Keratinocyte (primary cell): ENCODE measurements around the gene NOS1AP. TPM values are rescaled to one million over a fixed set of nuclear protein-coding genes. Genes with fewer than 3 reads are reported as not detected.

Source experiments
- DNase-seq: peaks from one replicate; pipeline ENCODE4 v3.0.0-alpha.2; 2011; ENCODE audit warnings: low read depth, missing footprints, low spot score
- FAIRE-seq: peaks from 2 replicates; lab custom pipeline; 2011; peaks lifted over from hg19 to GRCh38; lab: Jason Lieb, UNC
- H2AFZ ChIP-seq: 2 replicates; pipeline ENCODE4 v1.6.0; 2012; ENCODE audit warnings: low read length, control low read depth, inconsistent platforms; ENCODE audit not compliant: control insufficient read depth
- H3K27ac ChIP-seq: 2 replicates; pipeline ENCODE4 v1.5.1; 2011; ENCODE audit warnings: low read length; ENCODE audit not compliant: control insufficient read depth, insufficient read depth
- H3K27me3 ChIP-seq: 3 replicates; pipeline ENCODE4 v1.6.0; 2011; ENCODE audit warnings: low read length; ENCODE audit not compliant: control insufficient read depth, insufficient read depth; ENCODE audit errors: extremely low read depth
- H3K36me3 ChIP-seq, 2 experiments: 2 replicates in 1 of 2; 3 replicates in 1 of 2; pipeline ENCODE4 v1.5.1; 2011; ENCODE audit warnings: low read length in 2 of 2, mild to moderate bottlenecking in 1 of 2; ENCODE audit not compliant: control insufficient read depth in 2 of 2, insufficient read depth in 2 of 2; ENCODE audit errors: extremely low read depth in 1 of 2
- H3K4me1 ChIP-seq: 3 replicates; pipeline ENCODE4 v1.5.1; 2011; ENCODE audit warnings: low read length; ENCODE audit not compliant: control insufficient read depth, insufficient read depth; ENCODE audit errors: extremely low read depth
- H3K4me2 ChIP-seq: 3 replicates; pipeline ENCODE4 v1.6.0; 2011; ENCODE audit warnings: low read depth, low read length; ENCODE audit not compliant: control insufficient read depth, insufficient read depth; ENCODE audit errors: extremely low read depth
- H3K4me3 ChIP-seq, 3 experiments: fragments of 200-600 bp in 1 of 3; sonication (generic) in 1 of 3; 2 replicates in 2 of 3; 3 replicates in 1 of 3; pipeline ENCODE4 v1.5.1; 2011 to 2016; ENCODE audit warnings: low read length in 3 of 3, mild to moderate bottlenecking in 3 of 3, control low read depth in 2 of 3, inconsistent platforms in 1 of 3, low read depth in 1 of 3, mixed read lengths in 1 of 3, mixed run types in 1 of 3, moderate library complexity in 1 of 3; ENCODE audit not compliant: control insufficient read depth in 2 of 3, insufficient read depth in 2 of 3; ENCODE audit errors: extremely low read depth in 1 of 3
- H3K79me2 ChIP-seq: 2 replicates; pipeline ENCODE4 v1.6.0; 2012; ENCODE audit warnings: low read length; ENCODE audit not compliant: control insufficient read depth, insufficient read depth
- H3K9ac ChIP-seq: 3 replicates; pipeline ENCODE4 v1.6.0; 2011; ENCODE audit warnings: low read length; ENCODE audit not compliant: control insufficient read depth, insufficient read depth; ENCODE audit errors: extremely low read depth
- H3K9me1 ChIP-seq: 3 replicates; pipeline ENCODE4 v1.6.0; 2011; ENCODE audit warnings: low read length; ENCODE audit not compliant: control insufficient read depth, insufficient read depth; ENCODE audit errors: extremely low read depth
- H3K9me3 ChIP-seq: 2 replicates; pipeline ENCODE4 v1.5.1; 2012; ENCODE audit warnings: low read depth, low read length; ENCODE audit not compliant: control insufficient read depth
- H4K20me1 ChIP-seq: 3 replicates; pipeline ENCODE4 v1.6.0; 2011; ENCODE audit warnings: low read length; ENCODE audit not compliant: control insufficient read depth, insufficient read depth; ENCODE audit errors: extremely low read depth
- CTCF ChIP-seq, 3 experiments: IDR thresholded peaks in 1 of 3; conservative IDR thresholded peaks in 1 of 3; optimal IDR thresholded peaks in 1 of 3; 2 replicates in 2 of 3; 3 replicates in 1 of 3; pipeline versions ENCODE3 to v1.5.1; 2011; ENCODE audit warnings: low read length in 3 of 3, mild to moderate bottlenecking in 3 of 3, moderate library complexity in 2 of 3, control low read depth in 1 of 3, inconsistent platforms in 1 of 3; ENCODE audit not compliant: insufficient read depth in 2 of 3; ENCODE audit errors: extremely low read depth in 1 of 3
- EZH2 ChIP-seq: IDR thresholded peaks from one replicate; pipeline ENCODE4 v1.6.1; 2012; ENCODE audit warnings: inconsistent platforms, mild to moderate bottlenecking, low read length, moderate library complexity
- dilution Hi-C: fragments of 300-500 bp; cut with MboI; formaldehyde crosslinking; loops from one replicate; pipeline ENCODE4 v1.7.0; 2020; ENCODE audit warnings: low sequenced_read_pairs; ENCODE audit not compliant: extremely low pct_ligation_motif_present
- polyA plus RNA-seq, 5 experiments: library from polyadenylated mRNA; depleted of rRNA in 3 of 5; stranded (reverse) in 3 of 5; stranded (forward) in 1 of 5; unstranded in 1 of 5; fragments of >200 nt; gene quantifications; 1 replicate in 1 of 5; 2 replicates in 3 of 5; 3 replicates in 1 of 5; pipeline versions ENCODE4 v1.2.1 to v1.2.3, GENCODE V29; 2011 to 2012; ENCODE audit warnings: missing spikeins in 2 of 5, low read depth in 1 of 5, low replicate concordance in 1 of 5

The NOS1AP gene
- polyA plus RNA-seq, 1 donor (not counting 4 experiments of a cell fraction or from before 2014, with no cell fraction given): not detected

- FAIRE-seq (no peak), DNase-seq (no peak)
- Histone ChIP-seq H4K20me1 (no peaks in the 10 kb centered on the region), H3K4me1 (no peaks in the 10 kb centered on the region), H2AFZ (no peak overlapping the region), H3K27me3 (no peaks in the 10 kb centered on the region), H3K9me1 (no peaks in the 10 kb centered on the region), H3K4me2 (no peak overlapping the region), H3K79me2 (no peaks in the 10 kb centered on the region), H3K4me3 (no peak overlapping the region), H3K27ac (no peak overlapping the region), H3K36me3 (no peaks in the 10 kb centered on the region), H3K9ac (no peak overlapping the region), H3K9me3 (no peaks in the 10 kb centered on the region)
- TF ChIP-seq CTCF (optimal IDR thresholded peaks at IDR 0.05 in 1 of 3, IDR thresholded peaks at IDR 0.05 in 1 of 3, conservative IDR thresholded peaks at IDR 0.05 in 1 of 3; ENCODE audit: extremely low read depth in 1 of 3, insufficient read depth in 2 of 3, low read length in 3 of 3): no peak
- no peak for TF ChIP-seq EZH2
- dilution Hi-C loops: no loop called here
Measured at GRCh38 chr1:162250004-162250730, 180.7 kb downstream of the NOS1AP start.

- Histone ChIP-seq H3K27ac (no peak overlapping the region), H3K9ac (no peak overlapping the region), H3K27me3 (no peaks in the 10 kb centered on the region), H2AFZ (no peak overlapping the region), H3K36me3 (no peaks in the 10 kb centered on the region), H3K4me3 (no peak overlapping the region), H3K79me2 (no peaks in the 10 kb centered on the region), H3K9me3 (no peaks in the 10 kb centered on the region), H4K20me1 (no peaks in the 10 kb centered on the region), H3K4me1 (no peaks in the 10 kb centered on the region), H3K4me2 (no peak overlapping the region), H3K9me1 (no peaks in the 10 kb centered on the region)
- dilution Hi-C loops: no loop called here
- TF ChIP-seq EZH2: no peak
- no peak for TF ChIP-seq CTCF (optimal IDR thresholded peaks at IDR 0.05 in 1 of 3, IDR thresholded peaks at IDR 0.05 in 1 of 3, conservative IDR thresholded peaks at IDR 0.05 in 1 of 3; ENCODE audit: extremely low read depth in 1 of 3, insufficient read depth in 2 of 3, low read length in 3 of 3)
- no peak for DNase-seq
- FAIRE-seq: no peak
Measured at GRCh38 chr1:162251102-162251501, 181.6 kb downstream of the NOS1AP start.
